OCI-LY1 (cell line): ENCODE data around the gene TMEM138.

Experiments used
- H2AFZ ChIP-seq: fragments of 200-600 bp; sonication (generic), shearing (Covaris generic); 2 replicates; pipeline ENCODE4 v1.6.0; 2014; ENCODE audit warnings: antibody characterized with exemption, mild to moderate bottlenecking, low read length
- H3F3A ChIP-seq: fragments of 200-600 bp; sonication (generic), shearing (Covaris generic); 2 replicates; pipeline ENCODE4 v1.6.0; 2014; ENCODE audit warnings: mild to moderate bottlenecking, antibody characterized with exemption, low read length, moderate library complexity; ENCODE audit not compliant: insufficient read depth
- H3K27ac ChIP-seq: fragments of 200-600 bp; sonication (generic); 2 replicates; pipeline ENCODE4 v1.5.1; 2014; ENCODE audit warnings: low read length, mixed run types, mild to moderate bottlenecking, low read depth; ENCODE audit not compliant: poor library complexity, severe bottlenecking
- H3K27me3 ChIP-seq: fragments of 200-600 bp; sonication (generic); 2 replicates; pipeline ENCODE4 v1.6.0; 2014; ENCODE audit warnings: antibody characterized with exemption, mild to moderate bottlenecking, low read length, moderate library complexity; ENCODE audit not compliant: insufficient read depth
- H3K36me3 ChIP-seq: fragments of 200-600 bp; sonication (generic); 2 replicates; pipeline ENCODE4 v1.6.1; 2014; ENCODE audit warnings: mild to moderate bottlenecking, antibody characterized with exemption, low read length, moderate library complexity, mixed read lengths; ENCODE audit not compliant: insufficient read depth
- H3K4me1 ChIP-seq: fragments of 200-600 bp; sonication (generic); 2 replicates; pipeline ENCODE4 v1.5.1; 2014; ENCODE audit warnings: mild to moderate bottlenecking, low read length, moderate library complexity; ENCODE audit not compliant: insufficient read depth, severe bottlenecking
- H3K4me2 ChIP-seq: fragments of 200-600 bp; sonication (generic), shearing (Covaris generic); 2 replicates; pipeline ENCODE4 v1.6.1; 2014; ENCODE audit warnings: low read length
- H3K4me3 ChIP-seq: fragments of 200-600 bp; sonication (generic); 2 replicates; pipeline ENCODE4 v1.5.1; 2014; ENCODE audit warnings: low read length, low read depth, mild to moderate bottlenecking, mixed read lengths; ENCODE audit not compliant: poor library complexity, severe bottlenecking
- H3K79me2 ChIP-seq: fragments of 200-600 bp; shearing (Covaris generic); 2 replicates; pipeline ENCODE4 v1.6.1; 2016; ENCODE audit warnings: mixed run types, low read length, mixed read lengths; ENCODE audit not compliant: insufficient read depth
- H3K9ac ChIP-seq: fragments of 200-600 bp; sonication (generic), shearing (Covaris generic); 2 replicates; pipeline ENCODE4 v1.6.1; 2014; ENCODE audit warnings: mild to moderate bottlenecking, low read length, mixed read lengths
- H3K9me2 ChIP-seq: fragments of 200-600 bp; sonication (generic), shearing (Covaris generic); 2 replicates; pipeline ENCODE4 v1.6.1; 2014; ENCODE audit warnings: low read depth, mild to moderate bottlenecking, low read length, mixed read lengths
- H3K9me3 ChIP-seq: fragments of 200-600 bp; shearing (Covaris generic); 2 replicates; pipeline ENCODE4 v1.6.1; 2014; ENCODE audit warnings: low read length, mixed read lengths
- H4K20me1 ChIP-seq: fragments of 200-600 bp; sonication (generic), shearing (Covaris generic); 2 replicates; pipeline ENCODE4 v1.6.0; 2016; ENCODE audit warnings: mild to moderate bottlenecking, low read length; ENCODE audit not compliant: insufficient read depth
- EZH2 ChIP-seq: fragments of 200-600 bp; sonication (generic), shearing (Covaris generic); IDR thresholded peaks from 2 replicates; pipeline ENCODE4 v1.8.0; 2017; ENCODE audit warnings: borderline replicate concordance, mixed run types, mild to moderate bottlenecking, antibody characterized with exemption, low read length, moderate library complexity, mixed read lengths
- TF ChIP-seq, protein P1 (sequence below): fragments of 200-600 bp; sonication (generic), shearing (Covaris generic); IDR thresholded peaks from 2 replicates; pipeline ENCODE4 v1.5.1; 2017; ENCODE audit warnings: mild to moderate bottlenecking, antibody characterized with exemption, low read length, moderate library complexity, mixed read lengths

Gene TMEM138

GRCh38 chr11:61401573-61401972 lies 39.4 kb downstream of the TMEM138 start:
- no peak for TF ChIP-seq EZH2
- TF ChIP-seq, protein P1, sequence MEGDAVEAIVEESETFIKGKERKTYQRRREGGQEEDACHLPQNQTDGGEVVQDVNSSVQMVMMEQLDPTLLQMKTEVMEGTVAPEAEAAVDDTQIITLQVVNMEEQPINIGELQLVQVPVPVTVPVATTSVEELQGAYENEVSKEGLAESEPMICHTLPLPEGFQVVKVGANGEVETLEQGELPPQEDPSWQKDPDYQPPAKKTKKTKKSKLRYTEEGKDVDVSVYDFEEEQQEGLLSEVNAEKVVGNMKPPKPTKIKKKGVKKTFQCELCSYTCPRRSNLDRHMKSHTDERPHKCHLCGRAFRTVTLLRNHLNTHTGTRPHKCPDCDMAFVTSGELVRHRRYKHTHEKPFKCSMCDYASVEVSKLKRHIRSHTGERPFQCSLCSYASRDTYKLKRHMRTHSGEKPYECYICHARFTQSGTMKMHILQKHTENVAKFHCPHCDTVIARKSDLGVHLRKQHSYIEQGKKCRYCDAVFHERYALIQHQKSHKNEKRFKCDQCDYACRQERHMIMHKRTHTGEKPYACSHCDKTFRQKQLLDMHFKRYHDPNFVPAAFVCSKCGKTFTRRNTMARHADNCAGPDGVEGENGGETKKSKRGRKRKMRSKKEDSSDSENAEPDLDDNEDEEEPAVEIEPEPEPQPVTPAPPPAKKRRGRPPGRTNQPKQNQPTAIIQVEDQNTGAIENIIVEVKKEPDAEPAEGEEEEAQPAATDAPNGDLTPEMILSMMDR, result no peak
- Histone ChIP-seq H3K9me3 (no peaks in the 10 kb centered on the region), H3K27me3 (no peaks in the 10 kb centered on the region), H3K4me2 (no peak overlapping the region), H3K9ac (no peak overlapping the region), H2AFZ (no peak overlapping the region), H3K9me2 (no peaks in the 10 kb centered on the region), H3K27ac (no peak overlapping the region), H3F3A (0 out of 2 replicates have a peak, but pooled peaks cover 3% of the 10 kb centered on the region), H4K20me1 (no peaks in the 10 kb centered on the region), H3K4me3 (no peak overlapping the region), H3K36me3 (peaks cover 73% of the 10 kb centered on the region), H3K79me2 (no peaks in the 10 kb centered on the region), H3K4me1 (no peaks in the 10 kb centered on the region)

- H3K9ac ChIP-seq, result no peak overlapping the region
- H3K4me1 ChIP-seq, result no peaks in the 10 kb centered on the region
- peaks cover 83% of the 10 kb centered on the region for H3K36me3 ChIP-seq
- no peaks in the 10 kb centered on the region for H4K20me1 ChIP-seq
- TF ChIP-seq, protein P1, result no peak
- no peak for TF ChIP-seq EZH2
- no peaks in the 10 kb centered on the region for H3K9me2 ChIP-seq
- H3K4me3 ChIP-seq, result no peak overlapping the region
- no peaks in the 10 kb centered on the region for H3K27me3 ChIP-seq
- no peak overlapping the region for H2AFZ ChIP-seq
- no peak overlapping the region for H3K4me2 ChIP-seq
- no peaks in the 10 kb centered on the region for H3K9me3 ChIP-seq
- no peaks in the 10 kb centered on the region for H3K79me2 ChIP-seq
- H3F3A ChIP-seq, result 0 out of 2 replicates have a peak, but pooled peaks cover 3% of the 10 kb centered on the region
- no peak overlapping the region for H3K27ac ChIP-seq
Measured at GRCh38 chr11:61403658-61404057, 41.5 kb downstream of the TMEM138 start.

DNA sequence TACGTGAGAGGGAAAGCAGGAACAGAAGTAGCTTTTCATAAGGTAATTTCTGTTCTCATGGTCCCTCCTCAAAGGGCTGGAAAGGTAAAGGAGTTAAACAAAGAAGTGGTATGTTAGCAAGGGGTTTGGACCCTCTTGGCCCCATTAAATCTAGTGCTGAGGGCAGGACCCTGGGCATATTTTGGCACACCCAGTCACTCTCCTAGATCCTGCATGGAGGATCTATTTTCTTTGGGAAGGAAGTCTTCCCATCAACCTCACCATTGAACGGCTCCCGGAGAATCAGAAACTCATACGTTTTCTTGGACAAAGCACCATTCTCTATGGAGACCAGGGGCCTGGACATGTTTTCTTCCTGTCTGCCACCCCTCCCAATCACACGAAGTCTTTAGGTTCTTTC lies 41.9 kb downstream of the TMEM138 start:
- H4K20me1 ChIP-seq, result no peaks in the 10 kb centered on the region
- no peak overlapping the region for H3K4me2 ChIP-seq
- TF ChIP-seq EZH2, result no peak
- TF ChIP-seq, protein P1, result no peak
- H3K9ac ChIP-seq, result no peak overlapping the region
- no peaks in the 10 kb centered on the region for H3K9me2 ChIP-seq
- H3K4me1 ChIP-seq, result no peaks in the 10 kb centered on the region
- no peak overlapping the region for H3K27ac ChIP-seq
- H3F3A ChIP-seq, result 0 out of 2 replicates have a peak, but pooled peaks cover 3% of the 10 kb centered on the region
- H3K27me3 ChIP-seq, result no peaks in the 10 kb centered on the region
- H3K79me2 ChIP-seq, result no peaks in the 10 kb centered on the region
- H2AFZ ChIP-seq, result no peak overlapping the region
- H3K4me3 ChIP-seq, result no peak overlapping the region
- H3K9me3 ChIP-seq, result no peaks in the 10 kb centered on the region
- H3K36me3 ChIP-seq, result peaks cover 84% of the 10 kb centered on the region
